Activated CD4-positive, alpha-beta T cell treated with anti-CD3 and anti-CD28 coated beads, Interleukin-2, amount 10 ng/mL, durations not matched to agents 7 days and 5 days (primary cell): Measurements from ENCODE around the gene TAS2R31. TPM values are rescaled to one million over a fixed set of nuclear protein-coding genes. Genes with fewer than 3 reads are reported as not detected.
"Not testable (repeated sequence)": the region's sequence is repeated elsewhere in the genome, so short reads cannot be mapped to it uniquely, and the experiment has no call there.

ENCODE experiments used
- CTCF ChIA-PET: fragments of 350-600 bp; sonication (Branson Sonifier 250); formaldehyde crosslinking; loops from one replicate; lab custom pipeline; 2021; ENCODE audit warnings: antibody characterized with exemption; lab: Charles Lee
- POLR2A ChIA-PET: fragments of 350-600 bp; sonication (Branson Sonifier 250); formaldehyde crosslinking; loops from one replicate; lab custom pipeline; 2021; ENCODE audit warnings: antibody characterized with exemption; lab: Charles Lee
- DNase-seq: peaks from one replicate; pipeline ENCODE4 v3.0.0-alpha.2; 2020
- H3K27ac Mint-ChIP-seq: one replicate; pipeline ENCODE4 v1.8.0; 2021; ENCODE audit warnings: mild to moderate bottlenecking, moderate library complexity, mixed read lengths
- H3K27me3 Mint-ChIP-seq: one replicate; pipeline ENCODE4 v1.8.0; 2021; ENCODE audit warnings: mixed read lengths
- H3K36me3 Mint-ChIP-seq: one replicate; pipeline ENCODE4 v1.8.0; 2021; ENCODE audit warnings: low read depth, mixed read lengths
- H3K4me1 Mint-ChIP-seq: one replicate; pipeline ENCODE4 v1.8.0; 2021; ENCODE audit warnings: mixed read lengths
- H3K4me3 Mint-ChIP-seq: one replicate; pipeline ENCODE4 v1.8.0; 2021; ENCODE audit warnings: mild to moderate bottlenecking, moderate library complexity, mixed read lengths
- H3K9me3 Mint-ChIP-seq: one replicate; pipeline ENCODE4 v1.8.0; 2021; ENCODE audit warnings: mixed read lengths
- total RNA-seq, 2 experiments: library from RNA; stranded (reverse); gene quantifications; one replicate each; pipeline ENCODE4 v1.2.3, GENCODE V29; 2021

TAS2R31 gene
- 1 to 10 TPM; 1.6 to 3.0 TPM for total RNA-seq

GRCh38 chr12:11031307-11031706, at the start of gene TAS2R31:
TSS of gene TAS2R31 (minus strand) at chr12:11031407. CDS start at chr12:11031335, 72 bp downstream.
- POLR2A ChIA-PET = no interaction called here

GRCh38 chr12:11078246-11078645, 47.0 kb upstream of the TAS2R31 start:
- no peak for DNase-seq
- H3K4me3 Mint-ChIP-seq = no peak overlapping the region
- no peak overlapping the region for H3K27ac Mint-ChIP-seq
- POLR2A ChIA-PET = interaction anchor here (0.5 kb wide), 1 partner anchor 122 kb away, joined by 4 read pairs; no protein-coding TSS in a partner anchor
- H3K9me3 Mint-ChIP-seq = peaks cover 11% of the 10 kb centered on the region
- CTCF ChIA-PET = no interaction called here
- H3K4me1 Mint-ChIP-seq = peaks cover 4% of the 10 kb centered on the region
- peaks cover 28% of the 10 kb centered on the region for H3K36me3 Mint-ChIP-seq
- no peaks in the 10 kb centered on the region for H3K27me3 Mint-ChIP-seq

More at GRCh38 chr12:11031307-11031706, at the start of gene TAS2R31:
- no peak for DNase-seq
- Mint-ChIP-seq H3K4me1 (peaks cover 2% of the 10 kb centered on the region), H3K27ac (no peak within 1 kb of the TSS), H3K4me3 (no peak within 1 kb of the TSS), H3K36me3 (peaks cover 40% of the 10 kb centered on the region), H3K27me3 (no peaks in the 10 kb centered on the region), H3K9me3 (peaks cover 6% of the 10 kb centered on the region)
- CTCF ChIA-PET = no interaction called here

GRCh38 chr12:11075642-11076041, 44.4 kb upstream of the TAS2R31 start:
- Mint-ChIP-seq H3K4me3 (no peak overlapping the region), H3K4me1 (peaks cover 4% of the 10 kb centered on the region), H3K27ac (no peak overlapping the region), H3K27me3 (no peaks in the 10 kb centered on the region), H3K9me3 (peaks cover 3% of the 10 kb centered on the region), H3K36me3 (peaks cover 27% of the 10 kb centered on the region)
- POLR2A ChIA-PET = no interaction called here
- no peak for DNase-seq
- CTCF ChIA-PET = no interaction called here

GRCh38 chr12:11071414-11071813, 40.2 kb upstream of the TAS2R31 start:
- ChIA-PET CTCF (no interaction called here), POLR2A (no interaction called here)
- Mint-ChIP-seq H3K4me1 (peaks cover 4% of the 10 kb centered on the region), H3K4me3 (no peak overlapping the region), H3K36me3 (peaks cover 23% of the 10 kb centered on the region), H3K27ac (no peak overlapping the region), H3K27me3 (no peaks in the 10 kb centered on the region), H3K9me3 (peaks cover 6% of the 10 kb centered on the region)
- no peak for DNase-seq

- no peak overlapping the region for H3K27ac Mint-ChIP-seq
- no peaks in the 10 kb centered on the region for H3K27me3 Mint-ChIP-seq
- DNase-seq = no peak
- CTCF ChIA-PET = no interaction called here
- peaks cover 23% of the 10 kb centered on the region for H3K36me3 Mint-ChIP-seq
- peaks cover 6% of the 10 kb centered on the region for H3K9me3 Mint-ChIP-seq
- H3K4me1 Mint-ChIP-seq = peaks cover 4% of the 10 kb centered on the region
- POLR2A ChIA-PET = no interaction called here
- H3K4me3 Mint-ChIP-seq = no peak overlapping the region
Measured at GRCh38 chr12:11070999-11071398, 39.8 kb upstream of the TAS2R31 start.

GRCh38 chr12:11069854-11070365, 38.7 kb upstream of the TAS2R31 start:
- POLR2A ChIA-PET = no interaction called here
- H3K36me3 Mint-ChIP-seq = peaks cover 26% of the 10 kb centered on the region
- H3K4me1 Mint-ChIP-seq = no peaks in the 10 kb centered on the region
- peaks cover 6% of the 10 kb centered on the region for H3K9me3 Mint-ChIP-seq
- H3K4me3 Mint-ChIP-seq = no peak overlapping the region
- no peak overlapping the region for H3K27ac Mint-ChIP-seq
- no peak for DNase-seq
- CTCF ChIA-PET = no interaction called here
- H3K27me3 Mint-ChIP-seq = no peaks in the 10 kb centered on the region

- Mint-ChIP-seq H3K4me1 (no peaks in the 10 kb centered on the region), H3K4me3 (no peak overlapping the region), H3K27ac (no peak overlapping the region), H3K36me3 (peaks cover 17% of the 10 kb centered on the region), H3K27me3 (no peaks in the 10 kb centered on the region), H3K9me3 (peaks cover 6% of the 10 kb centered on the region)
- ChIA-PET CTCF (no interaction called here), POLR2A (no interaction called here)
- no peak for DNase-seq
Measured at GRCh38 chr12:11067514-11067913, 36.3 kb upstream of the TAS2R31 start.

- H3K27me3 Mint-ChIP-seq, H3K4me3 Mint-ChIP-seq, H3K4me1 Mint-ChIP-seq, DNase-seq, H3K9me3 Mint-ChIP-seq, CTCF ChIA-PET, POLR2A ChIA-PET: not testable (repeated sequence)
- peaks cover 17% of the 10 kb centered on the region for H3K36me3 Mint-ChIP-seq
- H3K27ac Mint-ChIP-seq = peak within 1 kb of the TSS; percentile 11
Measured at GRCh38 chr12:11062194-11062593, 31.0 kb upstream of the TAS2R31 start, which contains the start of gene TAS2R46. TSS of gene TAS2R46 (minus strand) at chr12:11062294. CDS start at chr12:11062294, 0 bp downstream.

GRCh38 chr12:11059784-11060183, 28.6 kb upstream of the TAS2R31 start:
- H3K9me3 Mint-ChIP-seq = peaks cover 8% of the 10 kb centered on the region
- POLR2A ChIA-PET = no interaction called here
- H3K4me1 Mint-ChIP-seq = no peaks in the 10 kb centered on the region
- CTCF ChIA-PET = no interaction called here
- H3K27me3 Mint-ChIP-seq = no peaks in the 10 kb centered on the region
- peaks cover 19% of the 10 kb centered on the region for H3K36me3 Mint-ChIP-seq
- no peak overlapping the region for H3K27ac Mint-ChIP-seq
- DNase-seq = no peak
- no peak overlapping the region for H3K4me3 Mint-ChIP-seq

GRCh38 chr12:11059041-11059440, 27.8 kb upstream of the TAS2R31 start:
- H3K36me3 Mint-ChIP-seq = peaks cover 19% of the 10 kb centered on the region
- DNase-seq = no peak
- no peak overlapping the region for H3K4me3 Mint-ChIP-seq
- no peak overlapping the region for H3K27ac Mint-ChIP-seq
- H3K27me3 Mint-ChIP-seq = no peaks in the 10 kb centered on the region
- POLR2A ChIA-PET = no interaction called here
- no peaks in the 10 kb centered on the region for H3K4me1 Mint-ChIP-seq
- peaks cover 8% of the 10 kb centered on the region for H3K9me3 Mint-ChIP-seq
- CTCF ChIA-PET = no interaction called here

GRCh38 chr12:11055306-11055705, 24.1 kb upstream of the TAS2R31 start:
- no peaks in the 10 kb centered on the region for H3K4me1 Mint-ChIP-seq
- ChIA-PET CTCF (no interaction called here), POLR2A (no interaction called here)
- H3K4me3 Mint-ChIP-seq = no peak overlapping the region
- DNase-seq = no peak
- H3K9me3 Mint-ChIP-seq = peaks cover 17% of the 10 kb centered on the region
- no peak overlapping the region for H3K27ac Mint-ChIP-seq
- peaks cover 23% of the 10 kb centered on the region for H3K36me3 Mint-ChIP-seq
- no peaks in the 10 kb centered on the region for H3K27me3 Mint-ChIP-seq

GRCh38 chr12:11049806-11050531, 18.8 kb upstream of the TAS2R31 start:
- DNase-seq, H3K9me3 Mint-ChIP-seq, POLR2A ChIA-PET, H3K27me3 Mint-ChIP-seq, H3K4me3 Mint-ChIP-seq, H3K4me1 Mint-ChIP-seq, CTCF ChIA-PET, H3K27ac Mint-ChIP-seq: not testable (repeated sequence)
- peaks cover 34% of the 10 kb centered on the region for H3K36me3 Mint-ChIP-seq

- POLR2A ChIA-PET, H3K4me3 Mint-ChIP-seq, CTCF ChIA-PET, H3K9me3 Mint-ChIP-seq, H3K27ac Mint-ChIP-seq, H3K27me3 Mint-ChIP-seq, DNase-seq, H3K4me1 Mint-ChIP-seq: not testable (repeated sequence)
- H3K36me3 Mint-ChIP-seq = peaks cover 45% of the 10 kb centered on the region
Measured at GRCh38 chr12:11041366-11041765, 10.2 kb upstream of the TAS2R31 start.
